Right lobe of liver (tissue), 6 donors: ENCODE results near the gene CTIF. TPM values are rescaled to one million over a fixed set of nuclear protein-coding genes. Genes with fewer than 3 reads are reported as not detected.

Experiments
- ATAC-seq, 4 donors: fragments of 200-7000 bp; cut with Tn5 transposase; one replicate each; pipeline ENCODE4 v1.9.1; 2020; ENCODE audit warnings: mild to moderate bottlenecking in 4 of 4, moderate library complexity in 4 of 4
- DNase-seq, 3 donors: peaks; one replicate each; pipeline ENCODE4 v3.0.0-alpha.2; 2020
- H3K27ac ChIP-seq, 3 donors: fragments of 200-600 bp; one replicate each; pipeline ENCODE4 v1.8.0; 2022
- H3K27me3 ChIP-seq, 2 donors: fragments of 200-600 bp; one replicate each; pipeline ENCODE4 v1.8.0; 2022
- H3K36me3 ChIP-seq, 4 donors: fragments of 200-600 bp; sonication (generic) in 1 of 4; one replicate each; pipeline versions ENCODE4 v1.5.1 to v1.8.0; 2017 to 2022; ENCODE audit warnings: control low read depth in 1 of 4
- H3K4me1 ChIP-seq, 4 donors: fragments of 200-600 bp; sonication (generic) in 1 of 4; one replicate each; pipeline versions ENCODE4 v1.5.1 to v1.8.0; 2017 to 2022; ENCODE audit warnings: control low read depth in 1 of 4
- H3K4me3 ChIP-seq, 3 donors: fragments of 200-600 bp; one replicate each; pipeline ENCODE4 v1.8.0; 2022
- H3K9me3 ChIP-seq, 4 donors: fragments of 200-600 bp; sonication (generic) in 1 of 4; one replicate each; pipeline versions ENCODE4 v1.5.1 to v1.8.0; 2017 to 2022; ENCODE audit warnings: control low read depth in 1 of 4
- POLR2A ChIP-seq: fragments of 450-650 bp; IDR thresholded peaks from one replicate; pipeline ENCODE4 v1.6.1; 2017; ENCODE audit warnings: antibody characterized with exemption, mild to moderate bottlenecking
- WGBS: methylation state at CpG from one replicate; pipeline ENCODE4 v1.1.6; 2018; ENCODE audit warnings: low coverage, low lambda C conversion rate; ENCODE audit not compliant: insufficient coverage; ENCODE audit errors: missing lambda C conversion rate; 5-methylcytosine and 5-hydroxymethylcytosine counted together
- intact Hi-C, 2 donors: fragments of 100-400 bp; cut with DNase I; formaldehyde crosslinking; loops; one replicate each; pipeline versions ENCODE4 v1.11.2 to v1.14.1; 2022
- total RNA-seq, 6 experiments: library from RNA; depleted of rRNA in 2 of 6; stranded (reverse); fragments of >200 nt in 2 of 6; fragmentation: NEBNext Ultra II Directional in 3 of 6; extraction: Animal tissue kit (Norgen Biotek cat#: 25700) in 3 of 6; gene quantifications; one replicate each; pipeline versions ENCODE4 v1.1.0 to v1.2.4, GENCODE V29; 2016 to 2023
- TF ChIP-seq, protein P1 (sequence below), 4 donors: fragments of 200-600 bp in 3 of 4; fragments of 450-650 bp in 1 of 4; IDR thresholded peaks; one replicate each; pipeline versions ENCODE4 v1.5.1 to v1.8.0; 2016 to 2022; ENCODE audit warnings: antibody characterized with exemption in 4 of 4, mild to moderate bottlenecking in 2 of 4
- donor health status: DM: no; HTN: yes; CAD: no.
- donor health status: DM: no; HTN: no; CAD: no.
- donor health status: DM: no; HTN: no; CAD: no.
- donor health status: DM: no; HTN: yes; CAD: no.
- donor health status: DM: no; HTN: yes; CAD: no.

The CTIF gene
- total RNA-seq, 6 experiments from 2014 or later = 29.0 to 60.6 (median 43.1) TPM

DNA sequence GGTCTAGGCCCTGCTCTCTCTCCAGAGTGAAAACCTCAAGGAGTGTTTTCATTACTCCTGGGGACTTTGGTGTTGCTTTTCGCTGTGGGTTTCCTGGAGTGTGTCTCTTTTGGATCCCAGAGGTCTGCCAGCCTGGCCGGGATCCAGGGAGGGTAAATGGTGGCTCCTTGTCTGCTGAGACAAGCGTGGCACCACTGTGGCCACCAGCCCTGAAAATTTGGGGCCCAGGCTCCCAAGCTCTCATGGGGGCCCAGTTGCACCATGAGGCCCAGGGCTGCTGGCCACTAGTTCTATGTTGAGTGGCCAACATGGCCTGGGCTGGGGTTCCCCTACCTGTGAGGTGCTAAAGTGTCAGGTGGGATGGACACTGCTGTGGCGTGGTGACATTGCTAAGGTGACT lies 144.8 kb downstream of the CTIF start:
- DNase-seq (no peak), ATAC-seq (no peak)
- Histone ChIP-seq H3K36me3 (peaks cover 0 to 15% (median 0%) of the 10 kb centered on the region in 4 donors), H3K4me1 (no peaks in the 10 kb centered on the region), H3K4me3 (no peak overlapping the region), H3K9me3 (no peaks in the 10 kb centered on the region), H3K27me3 (no peaks in the 10 kb centered on the region), H3K27ac (no peak overlapping the region)
- intact Hi-C loops = no loop called here
- TF ChIP-seq, protein P1, sequence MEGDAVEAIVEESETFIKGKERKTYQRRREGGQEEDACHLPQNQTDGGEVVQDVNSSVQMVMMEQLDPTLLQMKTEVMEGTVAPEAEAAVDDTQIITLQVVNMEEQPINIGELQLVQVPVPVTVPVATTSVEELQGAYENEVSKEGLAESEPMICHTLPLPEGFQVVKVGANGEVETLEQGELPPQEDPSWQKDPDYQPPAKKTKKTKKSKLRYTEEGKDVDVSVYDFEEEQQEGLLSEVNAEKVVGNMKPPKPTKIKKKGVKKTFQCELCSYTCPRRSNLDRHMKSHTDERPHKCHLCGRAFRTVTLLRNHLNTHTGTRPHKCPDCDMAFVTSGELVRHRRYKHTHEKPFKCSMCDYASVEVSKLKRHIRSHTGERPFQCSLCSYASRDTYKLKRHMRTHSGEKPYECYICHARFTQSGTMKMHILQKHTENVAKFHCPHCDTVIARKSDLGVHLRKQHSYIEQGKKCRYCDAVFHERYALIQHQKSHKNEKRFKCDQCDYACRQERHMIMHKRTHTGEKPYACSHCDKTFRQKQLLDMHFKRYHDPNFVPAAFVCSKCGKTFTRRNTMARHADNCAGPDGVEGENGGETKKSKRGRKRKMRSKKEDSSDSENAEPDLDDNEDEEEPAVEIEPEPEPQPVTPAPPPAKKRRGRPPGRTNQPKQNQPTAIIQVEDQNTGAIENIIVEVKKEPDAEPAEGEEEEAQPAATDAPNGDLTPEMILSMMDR (IDR thresholded peaks at IDR 0.05) = no peak
- no peak for TF ChIP-seq POLR2A
- WGBS = 100% methylated on average over 4 of the region's 4 CpGs

DNA sequence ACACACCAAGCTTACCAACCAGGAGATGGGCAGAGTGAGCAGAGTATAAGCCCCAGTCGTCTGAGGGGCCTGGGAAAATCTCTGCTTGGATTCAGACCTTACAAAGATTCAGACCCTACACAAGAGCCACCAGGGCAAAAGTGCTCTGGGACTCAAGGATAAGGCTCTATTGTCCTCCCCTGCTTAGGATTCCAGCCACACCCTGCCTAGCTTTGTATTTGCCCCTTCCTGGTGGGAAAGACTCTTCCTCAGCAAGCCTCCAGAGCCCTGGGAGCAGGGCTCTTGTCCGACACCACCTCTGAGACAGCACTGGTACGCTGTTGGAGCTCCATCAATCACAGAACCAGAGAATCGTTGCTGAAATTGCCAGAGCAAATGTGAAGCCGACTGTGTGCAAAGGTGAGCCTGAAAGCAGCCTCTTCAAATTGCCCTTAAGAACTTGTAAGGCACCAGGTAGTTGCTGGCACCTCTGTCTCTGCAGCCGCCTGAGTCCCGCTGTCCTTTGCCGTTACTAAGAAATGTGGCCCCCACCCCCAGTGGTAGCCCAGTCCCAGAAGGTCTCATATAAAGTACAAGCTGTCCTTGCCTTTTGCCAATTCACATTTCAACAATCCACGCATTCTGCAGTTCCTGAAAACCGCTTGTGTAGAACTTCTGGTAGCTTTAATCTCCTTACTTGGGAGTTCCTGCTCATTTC lies 148.7 kb downstream of the CTIF start:
- Histone ChIP-seq H3K27ac (no peak overlapping the region), H3K4me1 (no peaks in the 10 kb centered on the region), H3K36me3 (peaks cover 0 to 15% (median 0%) of the 10 kb centered on the region in 4 donors), H3K4me3 (no peak overlapping the region), H3K9me3 (no peaks in the 10 kb centered on the region), H3K27me3 (no peaks in the 10 kb centered on the region)
- no peak for TF ChIP-seq POLR2A
- TF ChIP-seq, protein P1 (IDR thresholded peaks at IDR 0.05) = no peak
- DNase-seq (no peak), ATAC-seq (peak in 1 of 4 donors; percentile 11)
- intact Hi-C loops = no loop called here
- 59% methylated on average over 5 of the region's 10 CpGs for WGBS

DNA sequence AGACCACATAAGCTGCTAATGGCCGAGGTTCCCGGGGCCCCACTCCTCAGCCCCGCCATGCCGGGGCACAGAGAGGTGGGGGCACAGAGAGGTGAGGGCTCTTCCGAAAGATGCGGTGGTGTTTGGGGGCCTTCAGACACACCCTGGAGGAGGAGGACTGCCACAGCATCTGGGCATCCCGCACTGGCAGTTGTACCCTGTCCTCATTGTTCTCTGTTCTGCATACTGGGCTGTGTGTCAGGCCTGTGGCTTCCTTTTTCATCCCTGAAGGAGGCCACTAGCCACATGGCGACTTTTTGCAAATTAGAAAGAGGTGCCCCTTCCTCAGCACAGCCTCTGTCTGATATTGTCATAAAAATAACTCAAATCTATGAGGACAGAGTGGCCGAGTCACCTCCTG lies 150.1 kb downstream of the CTIF start:
- TF ChIP-seq POLR2A = no peak
- TF ChIP-seq, protein P1 (IDR thresholded peaks at IDR 0.05) = no peak
- 63% methylated on average over 2 of the region's 9 CpGs for WGBS
- peaks cover 0 to 15% (median 0%) of the 10 kb centered on the region in 4 donors for H3K36me3 ChIP-seq
- DNase-seq (no peak), ATAC-seq (no peak)
- no peaks in the 10 kb centered on the region for H3K9me3 ChIP-seq
- intact Hi-C loops = no loop called here
- H3K27ac ChIP-seq = no peak overlapping the region
- no peaks in the 10 kb centered on the region for H3K4me1 ChIP-seq
- H3K27me3 ChIP-seq = no peaks in the 10 kb centered on the region
- H3K4me3 ChIP-seq = no peak overlapping the region

DNA sequence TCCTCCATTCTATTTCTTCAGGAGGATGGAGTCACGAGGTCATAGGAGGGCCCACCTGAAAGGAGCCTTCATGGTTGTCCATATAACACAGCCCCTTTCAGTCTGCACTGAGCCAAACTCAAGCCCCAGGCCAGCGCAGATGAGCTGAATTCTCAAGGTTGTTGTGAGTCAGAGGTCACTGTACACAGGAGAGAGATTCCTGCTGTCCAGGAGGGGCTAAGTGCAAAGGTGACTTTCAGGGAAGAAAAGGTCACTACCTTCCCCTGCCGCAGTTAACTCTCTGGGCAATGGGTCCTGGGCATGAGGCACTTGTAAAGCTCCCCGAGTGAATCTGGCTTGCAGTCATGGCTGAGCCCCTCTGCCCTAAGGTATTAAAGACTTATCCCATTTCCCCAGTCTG lies 150.7 kb downstream of the CTIF start:
- Histone ChIP-seq H3K9me3 (no peaks in the 10 kb centered on the region), H3K4me3 (no peak overlapping the region), H3K36me3 (peaks cover 0 to 15% (median 0%) of the 10 kb centered on the region in 4 donors), H3K4me1 (no peaks in the 10 kb centered on the region), H3K27ac (no peak overlapping the region), H3K27me3 (no peaks in the 10 kb centered on the region)
- TF ChIP-seq, protein P1 (IDR thresholded peaks at IDR 0.05) = no peak
- TF ChIP-seq POLR2A = no peak
- ATAC-seq (peak in 2 of 4 donors; percentile 10 to 17), DNase-seq (no peak)
- 100% methylated on average over 1 of the region's 4 CpGs for WGBS
- intact Hi-C loops = no loop called here
